ENCODE results near the gene WWOX. TPM values are rescaled to one million over a fixed set of nuclear protein-coding genes. Genes with fewer than 3 reads are reported as not detected.

Gene WWOX
- total and polyA plus RNA-seq, 2 of the 4 experiments (the other 2 are of a cell fraction) = 2.7 to 5.4 TPM

DNA sequence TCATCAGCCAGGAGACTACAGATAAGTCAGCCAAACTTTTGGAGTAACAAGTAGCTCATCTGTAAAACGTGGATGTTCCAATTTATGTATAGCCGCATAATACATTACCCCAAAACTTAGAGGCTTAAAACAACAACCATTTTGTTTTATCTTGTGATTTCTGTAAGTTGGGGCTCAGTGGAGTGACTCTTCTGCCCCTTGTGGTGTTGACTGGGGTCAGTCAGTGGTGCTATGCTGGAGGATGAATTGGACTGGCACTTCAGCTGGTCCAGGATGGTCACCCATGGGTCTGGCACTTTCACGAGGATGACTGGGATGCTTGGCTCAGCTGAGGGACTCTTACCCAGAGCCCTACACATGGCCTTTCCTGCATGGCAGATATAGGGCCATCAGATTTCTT is 172.5 kb downstream of the WWOX start:
- no peak overlapping the region for H2AFZ ChIP-seq (replicated peaks; ENCODE audit: low read length, poor library complexity)
- no peak overlapping the region for H2BK5ac ChIP-seq (ENCODE audit: low read depth, low read length, poor library complexity, severe bottlenecking)
- no peak overlapping the region for H2BK20ac ChIP-seq (ENCODE audit: low read depth, low read length)
- no peaks in the 10 kb centered on the region for H3K27me3 ChIP-seq (ENCODE audit: control insufficient read depth, insufficient read depth, low read length)
- no peak overlapping the region for H3K9ac ChIP-seq (ENCODE audit: low read depth, low read length)
- no peak overlapping the region for H3K14ac ChIP-seq (replicated peaks; ENCODE audit: low read depth, low read length)
- H2AK5ac ChIP-seq (ENCODE audit: low read depth, low read length) = no peak overlapping the region
- H3K79me1 ChIP-seq (ENCODE audit: low read depth in 1 of 2, low read length in 2 of 2) = no peaks in the 10 kb centered on the region
- DNase-seq = no peak
- H3K23ac ChIP-seq (ENCODE audit: low read depth, low read length) = no peak overlapping the region
- no peak overlapping the region for H3K4ac ChIP-seq (ENCODE audit: low read depth, low read length)
- no peak for TF ChIP-seq CHD1 (IDR thresholded peaks at IDR 0.05; ENCODE audit: low read depth, low read length)
- TF ChIP-seq, protein P1, sequence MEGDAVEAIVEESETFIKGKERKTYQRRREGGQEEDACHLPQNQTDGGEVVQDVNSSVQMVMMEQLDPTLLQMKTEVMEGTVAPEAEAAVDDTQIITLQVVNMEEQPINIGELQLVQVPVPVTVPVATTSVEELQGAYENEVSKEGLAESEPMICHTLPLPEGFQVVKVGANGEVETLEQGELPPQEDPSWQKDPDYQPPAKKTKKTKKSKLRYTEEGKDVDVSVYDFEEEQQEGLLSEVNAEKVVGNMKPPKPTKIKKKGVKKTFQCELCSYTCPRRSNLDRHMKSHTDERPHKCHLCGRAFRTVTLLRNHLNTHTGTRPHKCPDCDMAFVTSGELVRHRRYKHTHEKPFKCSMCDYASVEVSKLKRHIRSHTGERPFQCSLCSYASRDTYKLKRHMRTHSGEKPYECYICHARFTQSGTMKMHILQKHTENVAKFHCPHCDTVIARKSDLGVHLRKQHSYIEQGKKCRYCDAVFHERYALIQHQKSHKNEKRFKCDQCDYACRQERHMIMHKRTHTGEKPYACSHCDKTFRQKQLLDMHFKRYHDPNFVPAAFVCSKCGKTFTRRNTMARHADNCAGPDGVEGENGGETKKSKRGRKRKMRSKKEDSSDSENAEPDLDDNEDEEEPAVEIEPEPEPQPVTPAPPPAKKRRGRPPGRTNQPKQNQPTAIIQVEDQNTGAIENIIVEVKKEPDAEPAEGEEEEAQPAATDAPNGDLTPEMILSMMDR (conservative IDR thresholded peaks at IDR 0.05; ENCODE audit: low read depth, low read length) = no peak
- TF ChIP-seq SMC3 (IDR thresholded peaks at IDR 0.05; ENCODE audit: low read depth, low read length) = no peak
- TF ChIP-seq NFE2L2 (IDR thresholded peaks at IDR 0.05; ENCODE audit: low read depth, low read length) = no peak
- TF ChIP-seq, protein P2, sequence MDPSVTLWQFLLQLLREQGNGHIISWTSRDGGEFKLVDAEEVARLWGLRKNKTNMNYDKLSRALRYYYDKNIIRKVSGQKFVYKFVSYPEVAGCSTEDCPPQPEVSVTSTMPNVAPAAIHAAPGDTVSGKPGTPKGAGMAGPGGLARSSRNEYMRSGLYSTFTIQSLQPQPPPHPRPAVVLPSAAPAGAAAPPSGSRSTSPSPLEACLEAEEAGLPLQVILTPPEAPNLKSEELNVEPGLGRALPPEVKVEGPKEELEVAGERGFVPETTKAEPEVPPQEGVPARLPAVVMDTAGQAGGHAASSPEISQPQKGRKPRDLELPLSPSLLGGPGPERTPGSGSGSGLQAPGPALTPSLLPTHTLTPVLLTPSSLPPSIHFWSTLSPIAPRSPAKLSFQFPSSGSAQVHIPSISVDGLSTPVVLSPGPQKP (IDR thresholded peaks at IDR 0.05; ENCODE audit: borderline replicate concordance, low read depth, low read length) = no peak
- TF ChIP-seq, protein P3, sequence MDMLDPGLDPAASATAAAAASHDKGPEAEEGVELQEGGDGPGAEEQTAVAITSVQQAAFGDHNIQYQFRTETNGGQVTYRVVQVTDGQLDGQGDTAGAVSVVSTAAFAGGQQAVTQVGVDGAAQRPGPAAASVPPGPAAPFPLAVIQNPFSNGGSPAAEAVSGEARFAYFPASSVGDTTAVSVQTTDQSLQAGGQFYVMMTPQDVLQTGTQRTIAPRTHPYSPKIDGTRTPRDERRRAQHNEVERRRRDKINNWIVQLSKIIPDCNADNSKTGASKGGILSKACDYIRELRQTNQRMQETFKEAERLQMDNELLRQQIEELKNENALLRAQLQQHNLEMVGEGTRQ (IDR thresholded peaks at IDR 0.05; ENCODE audit: low read depth, low read length) = no peak
- TF ChIP-seq CEBPB (IDR thresholded peaks at IDR 0.05; ENCODE audit: low read depth, low read length) = no peak
- TF ChIP-seq MAFK (IDR thresholded peaks at IDR 0.05; ENCODE audit: low read depth, low read length) = no peak
- TF ChIP-seq RFX5 (IDR thresholded peaks at IDR 0.05; ENCODE audit: low read depth, low read length) = no peak
- TF ChIP-seq POLR2A (IDR thresholded peaks at IDR 0.05; ENCODE audit: low read depth, low read length) = no peak
- TF ChIP-seq MAZ (IDR thresholded peaks at IDR 0.05; ENCODE audit: borderline replicate concordance, low read depth, low read length) = no peak
- no peak for TF ChIP-seq MXI1 (IDR thresholded peaks at IDR 0.05; ENCODE audit: borderline replicate concordance, low read depth, low read length)
- TF ChIP-seq RAD21 (IDR thresholded peaks at IDR 0.05; ENCODE audit: low read length) = no peak
- TF ChIP-seq RCOR1 (IDR thresholded peaks at IDR 0.05; ENCODE audit: insufficient replicate concordance, low read length) = no peak
- TF ChIP-seq FOS (IDR thresholded peaks at IDR 0.05; ENCODE audit: low read depth, low read length) = no peak
- no peak for TF ChIP-seq BHLHE40 (IDR thresholded peaks at IDR 0.05; ENCODE audit: low read depth, low read length)
- POLR2A ChIA-PET (ENCODE audit: unreplicated experiment) = no interaction called here
- H3K4me2 ChIP-seq (ENCODE audit: low read depth, low read length) = no peak overlapping the region
- H3K4me1 ChIP-seq (ENCODE audit: control insufficient read depth, insufficient read depth, low read length) = no peaks in the 10 kb centered on the region
- H4K91ac ChIP-seq (ENCODE audit: insufficient read depth, low read depth, low read length) = no peak overlapping the region
- in situ Hi-C loops (cut with MboI; ENCODE audit: low sequenced_read_pairs) = no loop called here
- H2BK15ac ChIP-seq (ENCODE audit: low read depth, low read length) = no peak overlapping the region
- H4K20me1 ChIP-seq (ENCODE audit: insufficient read depth, low read length) = no peaks in the 10 kb centered on the region
- intact Hi-C loops (cut with micrococcal nuclease) = no loop called here
- BruUV-seq (replicated peaks) = no TSS peak
- 83% methylated on average over 1 of the region's 3 CpGs; no CpG with 5 or more reads in 1 of the 2 experiments for WGBS, 2 experiments (ENCODE audit: extremely low coverage in 2 of 2, insufficient read length in 1 of 2)
- no peak overlapping the region for H4K8ac ChIP-seq (ENCODE audit: low read depth in 2 of 2, low read length in 2 of 2)
- no peaks in the 10 kb centered on the region for H3K36me3 ChIP-seq (ENCODE audit: control insufficient read depth, insufficient read depth, low read length)
- no peak overlapping the region for H3K56ac ChIP-seq (ENCODE audit: extremely low read depth, insufficient read depth, low read length)
- no peak overlapping the region for H2BK120ac ChIP-seq (ENCODE audit: low read depth, low read length)
- H3K27ac ChIP-seq (ENCODE audit: insufficient read depth, low read length) = no peak overlapping the region
- no peak overlapping the region for H4K5ac ChIP-seq (ENCODE audit: low read depth, low read length)
- no peak for ATAC-seq (ENCODE audit: low read depth)
- dilution Hi-C loops (cut with HindIII; ENCODE audit: low sequenced_read_pairs, unreplicated experiment) = no loop called here
- no peak overlapping the region for H2AK9ac ChIP-seq (replicated peaks; ENCODE audit: low read depth, low read length, poor library complexity)
- H3K4me3 ChIP-seq (ENCODE audit: insufficient read depth, low read depth, low read length) = no peak overlapping the region
- no peaks in the 10 kb centered on the region for H3K9me1 ChIP-seq (ENCODE audit: insufficient read depth, low read length)
- CTCF ChIA-PET = no interaction called here
- no peak overlapping the region for H3K18ac ChIP-seq (ENCODE audit: low read depth, low read length)
- peaks cover 13% of the 10 kb centered on the region for H3K9me3 ChIP-seq (ENCODE audit: control insufficient read depth, insufficient read depth, low read length)
